Activated T-helper 2 cell treated with anti-CD3 and anti-CD28 coated beads, Interferon-gamma antibody, Interleukin-2, Interleukin-4, amounts not matched to agents 10 μg/mL and 5 μg/mL and 100 μg/mL, durations not matched to agents 14 hours and 24 hours and 36 hours (primary cell): ENCODE data around the gene KRTAP5-1. TPM values are rescaled to one million over a fixed set of nuclear protein-coding genes. Genes with fewer than 3 reads are reported as not detected.

Experiments used
- DNase-seq: peaks from one replicate; pipeline ENCODE4 v3.0.0; 2021; ENCODE audit warnings: low spot score
- H3K27ac Mint-ChIP-seq: one replicate; pipeline ENCODE4 v1.8.0; 2021; ENCODE audit warnings: mixed read lengths
- H3K27me3 Mint-ChIP-seq: one replicate; pipeline ENCODE4 v1.8.0; 2021; ENCODE audit warnings: low read depth, mixed read lengths
- H3K36me3 Mint-ChIP-seq: one replicate; pipeline ENCODE4 v1.8.0; 2021; ENCODE audit warnings: low read depth, mixed read lengths
- H3K4me1 Mint-ChIP-seq: one replicate; pipeline ENCODE4 v1.8.0; 2021; ENCODE audit warnings: low read depth, mixed read lengths
- H3K4me3 Mint-ChIP-seq: one replicate; pipeline ENCODE4 v1.8.0; 2021; ENCODE audit warnings: low read depth, mild to moderate bottlenecking, moderate library complexity, mixed read lengths
- H3K9me3 Mint-ChIP-seq: one replicate; pipeline ENCODE4 v1.8.0; 2021; ENCODE audit warnings: mixed read lengths
- intact Hi-C: fragments of 100-400 bp; cut with micrococcal nuclease; formaldehyde crosslinking; loops from one replicate; pipeline ENCODE4 v1.15.1; 2023
- total RNA-seq: library from RNA; stranded (reverse); gene quantifications from 2 replicates; pipeline ENCODE4 v1.2.3, GENCODE V29; 2022

The KRTAP5-1 gene
- total RNA-seq, 1 donor from 2014 or later = not detected

DNA sequence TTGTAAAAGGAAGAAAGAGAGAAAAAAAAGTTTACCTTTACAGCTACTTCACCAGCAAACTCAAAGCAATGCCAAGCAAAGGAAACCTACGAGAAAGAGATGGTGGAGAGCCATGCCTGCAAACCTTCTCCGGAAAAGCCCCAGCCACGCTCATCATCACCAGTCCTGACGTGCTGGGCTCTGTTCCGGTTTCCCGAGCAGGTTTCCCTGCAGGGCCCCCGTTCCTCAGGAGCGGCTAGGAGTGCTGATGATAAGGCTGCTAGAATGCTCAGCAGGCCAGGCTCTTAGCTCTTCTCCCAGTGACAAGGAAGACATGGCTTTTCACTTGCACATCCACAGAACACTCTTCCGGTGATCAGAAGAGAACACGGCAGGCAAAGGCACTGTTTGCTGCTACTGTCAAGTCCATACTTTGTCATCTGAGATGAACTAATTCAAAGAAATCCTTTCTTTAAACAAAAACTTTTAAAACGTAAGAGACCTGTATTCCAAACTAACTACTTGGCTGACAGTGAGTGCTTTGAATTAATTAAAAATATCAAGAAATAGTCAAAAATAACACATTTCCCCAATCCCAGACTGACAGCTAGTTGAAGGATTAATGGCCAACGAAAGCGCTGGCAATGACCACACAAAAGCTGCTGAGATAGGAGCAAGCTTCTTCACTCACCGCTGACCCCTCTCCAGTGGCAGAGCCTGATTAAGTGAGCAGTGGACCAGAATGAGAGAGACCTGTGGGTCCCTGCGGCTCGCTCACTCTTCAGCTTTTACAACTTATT, 48.8 kb downstream of the KRTAP5-1 start:
- H3K4me1 Mint-ChIP-seq = peaks cover 3% of the 10 kb centered on the region
- no peak for DNase-seq
- peaks cover 3% of the 10 kb centered on the region for H3K36me3 Mint-ChIP-seq
- no peak overlapping the region for H3K27ac Mint-ChIP-seq
- peaks cover 3% of the 10 kb centered on the region for H3K27me3 Mint-ChIP-seq
- H3K4me3 Mint-ChIP-seq = no peak overlapping the region
- H3K9me3 Mint-ChIP-seq = no peaks in the 10 kb centered on the region
- intact Hi-C loops = loop anchor here (5.0 kb wide), 1 partner anchor 36 kb away; the partner anchor contains the start of gene DUSP8

DNA sequence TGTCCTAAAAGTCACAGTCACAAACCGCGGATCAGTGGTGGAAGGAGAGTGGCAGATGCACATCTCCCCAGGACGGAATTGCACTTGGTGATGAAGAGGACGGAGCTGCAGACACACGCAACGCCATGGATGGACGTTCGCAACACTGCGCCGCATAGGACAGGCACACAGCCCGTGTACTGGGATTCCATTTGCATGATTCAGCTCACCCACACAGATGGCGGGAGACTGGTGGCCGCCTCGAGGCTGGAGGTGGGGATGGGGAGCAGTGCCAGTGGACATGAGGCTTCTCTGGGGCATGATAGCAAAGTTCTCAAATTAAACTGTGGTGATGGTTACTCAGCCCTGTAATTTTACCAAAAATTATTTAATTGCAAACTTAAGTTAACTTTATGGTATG, 50.4 kb downstream of the KRTAP5-1 start:
- no peak overlapping the region for H3K4me3 Mint-ChIP-seq
- peaks cover 3% of the 10 kb centered on the region for H3K27me3 Mint-ChIP-seq
- H3K9me3 Mint-ChIP-seq = no peaks in the 10 kb centered on the region

More for the DNA sequence above, 50.4 kb downstream of the KRTAP5-1 start:
- intact Hi-C loops = loop anchor here (5.0 kb wide), 1 partner anchor 38 kb away; the partner anchor contains the start of gene DUSP8
- Mint-ChIP-seq H3K4me1 (peaks cover 3% of the 10 kb centered on the region), H3K27ac (no peak overlapping the region), H3K36me3 (peaks cover 3% of the 10 kb centered on the region)
- DNase-seq = no peak

Other genes with a start within 250 kb of the KRTAP5-1 start
- gene BRSK2, start 195.3 kb downstream of the KRTAP5-1 start, total RNA-seq = 1.5 and 1.6 TPM in 2 replicates
- gene MOB2, start 98.5 kb downstream of the KRTAP5-1 start, total RNA-seq = 23.1 and 23.3 TPM in 2 replicates
- gene DUSP8, start 13.0 kb downstream of the KRTAP5-1 start, total RNA-seq = 1.2 and 1.8 TPM in 2 replicates
- not detected in 2 replicates for gene KRTAP5-2, start 13.0 kb upstream of the KRTAP5-1 start, total RNA-seq
- not detected in 2 replicates for gene KRTAP5-3, start 23.2 kb upstream of the KRTAP5-1 start, total RNA-seq
- gene KRTAP5-4, start 36.9 kb upstream of the KRTAP5-1 start, total RNA-seq = not detected in 2 replicates
- not detected in 2 replicates for gene KRTAP5-5, start 44.5 kb upstream of the KRTAP5-1 start, total RNA-seq
- not detected in 2 replicates for gene KRTAP5-6, start 111.9 kb upstream of the KRTAP5-1 start, total RNA-seq
- gene IFITM10, start 165.3 kb upstream of the KRTAP5-1 start, total RNA-seq = 0.14 and 0.34 TPM in 2 replicates
- gene CTSD, start 178.6 kb upstream of the KRTAP5-1 start, total RNA-seq = 73.5 and 76.3 TPM in 2 replicates
- not detected in 2 replicates for gene SYT8, start 249.7 kb upstream of the KRTAP5-1 start, total RNA-seq